Neural progenitor cell (in vitro differentiated cells): ENCODE data around the gene MAGEA6.

Source experiments
- EZH2 ChIP-seq: fragments of 200-600 bp; sonication (generic); IDR thresholded peaks from 2 replicates; pipeline ENCODE4 v1.6.1; 2017; ENCODE audit warnings: antibody characterized with exemption, mild to moderate bottlenecking, moderate library complexity
- EZH2phosphoT487 ChIP-seq: fragments of 200-600 bp; sonication (generic); IDR thresholded peaks from 2 replicates; pipeline ENCODE4 v1.6.1; 2017; ENCODE audit warnings: antibody characterized with exemption
- TF ChIP-seq, protein P1 (sequence below): fragments of 200-600 bp; sonication (generic); IDR thresholded peaks from 2 replicates; pipeline ENCODE4 v1.5.1; 2017; ENCODE audit warnings: antibody characterized with exemption, mild to moderate bottlenecking

DNA sequence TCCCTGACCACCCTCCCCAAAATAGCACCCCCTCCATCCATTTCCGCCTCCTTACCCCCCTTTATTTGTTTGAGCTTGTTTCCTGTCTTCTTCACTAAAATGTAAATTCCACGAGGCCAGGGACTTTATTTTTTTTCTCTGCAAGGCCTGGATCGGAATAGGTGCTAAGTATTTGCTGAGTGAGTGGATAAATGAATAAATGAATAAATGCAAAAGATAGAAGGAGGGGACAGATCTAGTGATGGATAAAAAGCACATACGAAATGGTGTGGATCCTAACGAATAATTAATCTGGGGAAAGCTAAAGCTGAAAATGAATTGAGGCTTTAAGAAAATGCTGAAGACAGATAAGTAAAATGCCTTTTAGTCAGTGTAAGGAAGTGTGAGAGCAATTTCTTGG, 48.9 kb upstream of the MAGEA6 start:
- TF ChIP-seq, protein P1, sequence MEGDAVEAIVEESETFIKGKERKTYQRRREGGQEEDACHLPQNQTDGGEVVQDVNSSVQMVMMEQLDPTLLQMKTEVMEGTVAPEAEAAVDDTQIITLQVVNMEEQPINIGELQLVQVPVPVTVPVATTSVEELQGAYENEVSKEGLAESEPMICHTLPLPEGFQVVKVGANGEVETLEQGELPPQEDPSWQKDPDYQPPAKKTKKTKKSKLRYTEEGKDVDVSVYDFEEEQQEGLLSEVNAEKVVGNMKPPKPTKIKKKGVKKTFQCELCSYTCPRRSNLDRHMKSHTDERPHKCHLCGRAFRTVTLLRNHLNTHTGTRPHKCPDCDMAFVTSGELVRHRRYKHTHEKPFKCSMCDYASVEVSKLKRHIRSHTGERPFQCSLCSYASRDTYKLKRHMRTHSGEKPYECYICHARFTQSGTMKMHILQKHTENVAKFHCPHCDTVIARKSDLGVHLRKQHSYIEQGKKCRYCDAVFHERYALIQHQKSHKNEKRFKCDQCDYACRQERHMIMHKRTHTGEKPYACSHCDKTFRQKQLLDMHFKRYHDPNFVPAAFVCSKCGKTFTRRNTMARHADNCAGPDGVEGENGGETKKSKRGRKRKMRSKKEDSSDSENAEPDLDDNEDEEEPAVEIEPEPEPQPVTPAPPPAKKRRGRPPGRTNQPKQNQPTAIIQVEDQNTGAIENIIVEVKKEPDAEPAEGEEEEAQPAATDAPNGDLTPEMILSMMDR, result no peak
- no peak for TF ChIP-seq EZH2phosphoT487
- no peak for TF ChIP-seq EZH2
